ENCODE measurements around the gene TICRR.

The TICRR gene

DNA sequence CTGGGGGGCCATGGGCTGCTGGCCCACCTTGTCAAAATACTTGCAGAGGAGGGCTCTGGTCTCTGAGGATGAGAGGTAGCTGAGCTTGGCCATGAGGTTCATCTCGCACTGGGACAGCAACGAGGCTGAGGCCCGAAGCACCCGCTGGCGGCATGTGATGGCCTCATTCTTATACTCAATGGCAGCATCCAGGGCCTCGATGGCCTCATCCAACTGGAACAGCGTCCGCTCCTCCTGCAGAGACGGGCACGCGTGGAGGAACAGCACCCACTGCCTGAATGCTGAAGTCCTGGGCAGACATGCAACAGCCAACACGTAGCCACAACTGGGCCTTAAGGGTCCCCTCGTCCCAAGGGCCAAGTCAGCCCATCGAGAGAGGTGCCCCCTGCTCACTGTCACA, 55.0 kb downstream of the TICRR start:
- DNase-seq (ENCODE audit: extremely low spot score), result no peak
- POLR2A ChIA-PET, result interaction anchor here (1.2 kb wide), 1 partner anchor 55 kb away, joined by 4 read pairs; the partner anchor contains the start of gene TICRR
- TF ChIP-seq NFRKB (IDR thresholded peaks at IDR 0.05) (no peak), FOXM1 (IDR thresholded peaks at IDR 0.05; ENCODE audit: borderline replicate concordance) (no peak), HDGF (IDR thresholded peaks at IDR 0.05; ENCODE audit: borderline replicate concordance) (no peak), BHLHE40 (IDR thresholded peaks at IDR 0.05; ENCODE audit: borderline replicate concordance) (no peak), ZNF384 (IDR thresholded peaks at IDR 0.05) (no peak), CTBP1 (IDR thresholded peaks at IDR 0.05; ENCODE audit: borderline replicate concordance) (no peak), ARNT (IDR thresholded peaks at IDR 0.05) (no peak), FOXK2 (IDR thresholded peaks at IDR 0.05) (no peak), TARDBP (IDR thresholded peaks at IDR 0.05) (no peak), FOXA1 (IDR thresholded peaks at IDR 0.05) (no peak), L3MBTL2 (conservative IDR thresholded peaks at IDR 0.05) (no peak)
- TF ChIP-seq, protein P1, sequence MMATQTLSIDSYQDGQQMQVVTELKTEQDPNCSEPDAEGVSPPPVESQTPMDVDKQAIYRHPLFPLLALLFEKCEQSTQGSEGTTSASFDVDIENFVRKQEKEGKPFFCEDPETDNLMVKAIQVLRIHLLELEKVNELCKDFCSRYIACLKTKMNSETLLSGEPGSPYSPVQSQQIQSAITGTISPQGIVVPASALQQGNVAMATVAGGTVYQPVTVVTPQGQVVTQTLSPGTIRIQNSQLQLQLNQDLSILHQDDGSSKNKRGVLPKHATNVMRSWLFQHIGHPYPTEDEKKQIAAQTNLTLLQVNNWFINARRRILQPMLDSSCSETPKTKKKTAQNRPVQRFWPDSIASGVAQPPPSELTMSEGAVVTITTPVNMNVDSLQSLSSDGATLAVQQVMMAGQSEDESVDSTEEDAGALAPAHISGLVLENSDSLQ (IDR thresholded peaks at IDR 0.05), result no peak
- CTCF ChIA-PET, result interaction anchor here (1.4 kb wide), 1 partner anchor 272 kb away, joined by 3 read pairs; no protein-coding TSS in a partner anchor

DNA sequence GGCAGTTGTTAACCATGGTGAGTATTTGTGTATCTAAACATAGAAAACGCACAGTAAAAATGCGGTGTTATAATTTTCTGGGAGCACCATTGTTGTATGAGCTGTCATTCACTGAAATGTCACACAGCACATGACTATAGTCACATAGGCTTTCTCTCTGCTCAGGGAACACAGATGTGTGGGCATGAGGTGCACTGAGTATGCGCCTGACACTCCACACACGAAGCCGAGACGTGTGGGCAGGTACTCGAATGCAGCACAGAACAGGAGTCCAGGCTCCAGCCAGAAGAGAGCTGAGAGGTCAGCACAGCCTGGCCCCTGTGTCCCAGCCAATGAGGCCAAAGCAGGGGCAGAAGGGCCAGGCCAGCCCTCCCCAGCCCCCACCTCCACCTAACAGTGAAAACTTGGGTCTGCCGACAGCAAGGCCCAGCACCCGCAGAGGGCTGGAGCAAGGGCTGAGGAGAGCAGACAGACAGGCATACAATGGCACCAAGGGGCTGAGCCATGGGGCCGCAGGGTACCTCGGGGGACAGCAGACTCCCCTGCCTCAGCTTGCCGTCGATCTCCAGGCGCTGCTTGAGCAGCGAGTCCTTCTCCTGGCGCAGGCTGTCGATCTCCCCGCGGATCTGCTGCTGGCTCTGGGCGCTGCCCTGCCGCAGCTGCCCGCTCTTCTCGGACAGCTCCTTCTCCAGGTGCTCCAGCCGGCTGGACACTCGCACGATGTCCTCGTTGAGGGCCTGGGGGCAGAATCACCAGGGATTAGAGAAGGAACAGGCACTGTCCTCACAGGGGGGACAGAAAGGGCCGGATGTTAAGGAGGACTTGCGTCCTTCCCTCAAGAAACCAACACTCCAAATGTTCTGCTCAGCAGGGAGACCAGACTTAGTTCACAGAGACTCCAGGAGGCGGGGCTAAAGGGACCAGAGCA, 56.0 kb downstream of the TICRR start:
- CTCF ChIA-PET, result interaction anchor here (1.4 kb wide), 1 partner anchor 273 kb away, joined by 3 read pairs; no protein-coding TSS in a partner anchor
- TF ChIP-seq LEF1 (IDR thresholded peaks at IDR 0.05; ENCODE audit: borderline replicate concordance), result no peak
- no peak for TF ChIP-seq FOXA1 (IDR thresholded peaks at IDR 0.05)
- DNase-seq (ENCODE audit: extremely low spot score), result peak; percentile 9
- POLR2A ChIA-PET, result no interaction called here

DNA sequence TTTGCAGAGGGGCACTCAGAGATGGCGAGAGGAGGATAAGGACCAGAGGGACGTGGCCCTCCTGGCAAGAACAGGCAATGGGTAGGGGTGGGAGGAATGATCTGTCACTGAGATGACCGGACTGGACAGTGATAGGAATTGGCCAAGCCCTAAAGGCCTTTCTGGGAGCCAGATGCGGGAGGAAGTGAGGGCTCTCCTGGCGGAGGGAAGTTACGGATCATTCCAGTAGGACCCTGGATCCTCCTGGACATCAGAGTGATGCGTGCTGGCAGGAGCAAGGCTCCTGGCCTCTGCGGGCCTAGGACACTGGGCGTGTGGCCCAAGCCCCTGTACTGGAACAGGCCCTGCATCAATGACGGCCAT, 56.6 kb downstream of the TICRR start:
- TF ChIP-seq SUZ12 (IDR thresholded peaks at IDR 0.05), result no peak
- POLR2A ChIA-PET, result no interaction called here
- CTCF ChIA-PET, result no interaction called here
- no peak for DNase-seq (ENCODE audit: extremely low spot score)

GRCh38 chr15:89632563-89633430, 57.5 kb downstream of the TICRR start:
- TF ChIP-seq, protein P1 (IDR thresholded peaks at IDR 0.05), result no peak
- TF ChIP-seq TARDBP (IDR thresholded peaks at IDR 0.05) (no peak), LEF1 (IDR thresholded peaks at IDR 0.05; ENCODE audit: borderline replicate concordance) (no peak), CTBP1 (IDR thresholded peaks at IDR 0.05; ENCODE audit: borderline replicate concordance) (no peak), SUZ12 (IDR thresholded peaks at IDR 0.05) (no peak), FOXA1 (IDR thresholded peaks at IDR 0.05) (no peak), ARNT (IDR thresholded peaks at IDR 0.05) (no peak), ZNF384 (IDR thresholded peaks at IDR 0.05) (no peak), FOXK2 (IDR thresholded peaks at IDR 0.05) (no peak), NFRKB (IDR thresholded peaks at IDR 0.05) (no peak), FOXM1 (IDR thresholded peaks at IDR 0.05; ENCODE audit: borderline replicate concordance) (no peak), L3MBTL2 (conservative IDR thresholded peaks at IDR 0.05) (no peak), BHLHE40 (IDR thresholded peaks at IDR 0.05; ENCODE audit: borderline replicate concordance) (no peak)
- peak; percentile 6 for DNase-seq (ENCODE audit: extremely low spot score)
- POLR2A ChIA-PET, result interaction anchor here (0.7 kb wide), 1 partner anchor 58 kb away, joined by 3 read pairs; the partner anchor contains the start of gene TICRR
- CTCF ChIA-PET, result no interaction called here

DNA sequence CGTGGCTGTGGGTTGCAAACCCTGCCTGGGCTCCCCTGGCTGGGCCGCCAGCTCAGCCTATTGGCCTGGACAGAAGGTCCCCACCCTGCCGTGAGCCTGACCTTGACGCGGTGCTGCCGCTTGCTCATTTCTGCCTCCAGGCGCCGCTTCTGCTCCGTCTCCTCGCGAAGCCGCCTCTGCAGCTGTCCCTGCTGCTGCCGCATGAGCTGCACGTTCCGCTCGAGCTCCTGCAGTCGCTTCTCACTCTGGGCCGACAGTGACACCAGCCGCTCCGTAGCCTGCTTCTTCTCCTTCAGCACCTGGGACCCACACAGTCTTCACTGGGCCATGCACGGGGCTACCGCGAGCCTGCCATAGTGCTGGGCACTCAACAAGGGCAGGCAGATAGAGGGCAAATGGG, 58.3 kb downstream of the TICRR start:
- TF ChIP-seq SUZ12 (IDR thresholded peaks at IDR 0.05) (no peak), LEF1 (IDR thresholded peaks at IDR 0.05; ENCODE audit: borderline replicate concordance) (no peak), BHLHE40 (IDR thresholded peaks at IDR 0.05; ENCODE audit: borderline replicate concordance) (no peak), ELF4 (IDR thresholded peaks at IDR 0.05) (no peak), FOXM1 (IDR thresholded peaks at IDR 0.05; ENCODE audit: borderline replicate concordance) (no peak), NFRKB (IDR thresholded peaks at IDR 0.05) (no peak), HDGF (IDR thresholded peaks at IDR 0.05; ENCODE audit: borderline replicate concordance) (no peak), CTBP1 (IDR thresholded peaks at IDR 0.05; ENCODE audit: borderline replicate concordance) (no peak), SP1 (IDR thresholded peaks at IDR 0.05) (no peak), ARNT (IDR thresholded peaks at IDR 0.05) (no peak), FOXA1 (IDR thresholded peaks at IDR 0.05) (no peak), FOXK2 (IDR thresholded peaks at IDR 0.05) (no peak), L3MBTL2 (conservative IDR thresholded peaks at IDR 0.05) (no peak), TARDBP (IDR thresholded peaks at IDR 0.05) (no peak), ZNF384 (IDR thresholded peaks at IDR 0.05) (no peak)
- TF ChIP-seq, protein P1 (IDR thresholded peaks at IDR 0.05), result no peak
- CTCF ChIA-PET, result no interaction called here
- no peak for DNase-seq (ENCODE audit: extremely low spot score)
- POLR2A ChIA-PET, result no interaction called here

DNA sequence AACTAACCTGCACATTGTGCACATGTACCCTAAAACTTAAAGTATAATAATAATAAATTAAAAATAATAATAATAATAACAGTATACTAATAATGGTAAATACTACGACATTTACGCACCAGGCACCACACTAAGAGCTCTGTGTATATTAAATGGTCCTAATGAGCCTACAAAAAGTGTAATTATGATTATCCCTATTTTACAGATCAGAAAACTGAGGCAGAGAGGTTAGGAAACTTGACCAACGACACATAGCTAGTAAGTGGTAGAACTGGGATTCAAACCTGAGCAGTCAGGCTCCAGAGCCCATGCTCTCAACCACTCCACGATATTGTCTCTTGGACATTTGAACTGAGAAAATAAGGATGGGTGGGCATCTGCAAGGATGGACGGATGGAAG, 65.0 kb downstream of the TICRR start:
- TF ChIP-seq ELF4 (IDR thresholded peaks at IDR 0.05), result no peak
- TF ChIP-seq HDGF (IDR thresholded peaks at IDR 0.05; ENCODE audit: borderline replicate concordance), result no peak
- no peak for TF ChIP-seq BHLHE40 (IDR thresholded peaks at IDR 0.05; ENCODE audit: borderline replicate concordance)
- TF ChIP-seq FOXA1 (IDR thresholded peaks at IDR 0.05), result no peak
- TF ChIP-seq, protein P1 (IDR thresholded peaks at IDR 0.05), result no peak
- no peak for TF ChIP-seq ZNF384 (IDR thresholded peaks at IDR 0.05)
- TF ChIP-seq NFRKB (IDR thresholded peaks at IDR 0.05), result no peak
- no peak for TF ChIP-seq L3MBTL2 (conservative IDR thresholded peaks at IDR 0.05)
- TF ChIP-seq TARDBP (IDR thresholded peaks at IDR 0.05), result no peak
- TF ChIP-seq SUZ12 (IDR thresholded peaks at IDR 0.05), result no peak
- TF ChIP-seq SP1 (IDR thresholded peaks at IDR 0.05), result no peak
- no peak for TF ChIP-seq FOXK2 (IDR thresholded peaks at IDR 0.05)
- DNase-seq (ENCODE audit: extremely low spot score), result no peak
- POLR2A ChIA-PET, result no interaction called here
- CTCF ChIA-PET, result no interaction called here
